PC-9 (cell line): ENCODE measurements around the gene STK32B.

Experiments
- EZH2 ChIP-seq: fragments of 200-600 bp; sonication (generic); IDR thresholded peaks from 2 replicates; pipeline ENCODE4 v1.8.0; 2017; ENCODE audit warnings: antibody characterized with exemption, low read depth
- TF ChIP-seq, protein P1 (sequence below): fragments of 200-600 bp; sonication (generic); conservative IDR thresholded peaks from 2 replicates; pipeline ENCODE4 v1.6.1; 2017; ENCODE audit warnings: mixed run types, antibody characterized with exemption, mild to moderate bottlenecking, moderate library complexity

- TF ChIP-seq, protein P1, sequence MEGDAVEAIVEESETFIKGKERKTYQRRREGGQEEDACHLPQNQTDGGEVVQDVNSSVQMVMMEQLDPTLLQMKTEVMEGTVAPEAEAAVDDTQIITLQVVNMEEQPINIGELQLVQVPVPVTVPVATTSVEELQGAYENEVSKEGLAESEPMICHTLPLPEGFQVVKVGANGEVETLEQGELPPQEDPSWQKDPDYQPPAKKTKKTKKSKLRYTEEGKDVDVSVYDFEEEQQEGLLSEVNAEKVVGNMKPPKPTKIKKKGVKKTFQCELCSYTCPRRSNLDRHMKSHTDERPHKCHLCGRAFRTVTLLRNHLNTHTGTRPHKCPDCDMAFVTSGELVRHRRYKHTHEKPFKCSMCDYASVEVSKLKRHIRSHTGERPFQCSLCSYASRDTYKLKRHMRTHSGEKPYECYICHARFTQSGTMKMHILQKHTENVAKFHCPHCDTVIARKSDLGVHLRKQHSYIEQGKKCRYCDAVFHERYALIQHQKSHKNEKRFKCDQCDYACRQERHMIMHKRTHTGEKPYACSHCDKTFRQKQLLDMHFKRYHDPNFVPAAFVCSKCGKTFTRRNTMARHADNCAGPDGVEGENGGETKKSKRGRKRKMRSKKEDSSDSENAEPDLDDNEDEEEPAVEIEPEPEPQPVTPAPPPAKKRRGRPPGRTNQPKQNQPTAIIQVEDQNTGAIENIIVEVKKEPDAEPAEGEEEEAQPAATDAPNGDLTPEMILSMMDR = no peak
- no peak for TF ChIP-seq EZH2
Observed at GRCh38 chr4:5261866-5262265, 210.6 kb downstream of the STK32B start.
